Measurements from ENCODE around the gene PNO1.

PNO1 gene

GRCh38 chr2:68158134-68158447 is 403 bp downstream of the PNO1 start:
- TF ChIP-seq CTCF (IDR thresholded peaks at IDR 0.05): no peak

- TF ChIP-seq CTCF (IDR thresholded peaks at IDR 0.05): no peak
These were observed 6.0 kb downstream of the PNO1 start for GRCh38 chr2:68163641-68164040.

GRCh38 chr2:68167186-68167585 is 9.5 kb downstream of the PNO1 start:
- TF ChIP-seq CTCF (IDR thresholded peaks at IDR 0.05): no peak

- TF ChIP-seq CTCF (IDR thresholded peaks at IDR 0.05): no peak
These were observed 11.6 kb downstream of the PNO1 start for GRCh38 chr2:68169308-68169707.

- TF ChIP-seq CTCF (IDR thresholded peaks at IDR 0.05): no peak
These were observed 13.5 kb downstream of the PNO1 start for GRCh38 chr2:68171146-68171545.

- no peak for TF ChIP-seq CTCF (IDR thresholded peaks at IDR 0.05)
These were observed 14.0 kb downstream of the PNO1 start for GRCh38 chr2:68171684-68172083.

- no peak for TF ChIP-seq CTCF (IDR thresholded peaks at IDR 0.05)
These were observed 14.8 kb downstream of the PNO1 start for GRCh38 chr2:68172521-68172920.

- no peak for TF ChIP-seq CTCF (IDR thresholded peaks at IDR 0.05)
These were observed 15.5 kb downstream of the PNO1 start for GRCh38 chr2:68172990-68173700.

All from LNCAP (cell line).